HepG2 (cell line): Measurements from ENCODE around the gene NT5C1A. TPM values are rescaled to one million over a fixed set of nuclear protein-coding genes. Genes with fewer than 3 reads are reported as not detected.

Experiments
- ATAC-seq: fragments of 200-7000 bp; cut with Tn5 transposase; 3 replicates; pipeline ENCODE4 v1.9.1; 2020; ENCODE audit warnings: mild to moderate bottlenecking, moderate library complexity
- BruUV-seq: library from RNA; stranded (reverse); fragments of 400-500 nt; replicated peaks from 2 replicates; lab custom pipeline; 2021; lab: Mats Ljungman, UMichigan
- CTCF ChIA-PET: fragments of 300-600 bp; formaldehyde crosslinking; extraction: SDS; loops from one replicate; lab custom pipeline; 2021; ENCODE audit warnings: low total read pairs, inconsistent platforms, low intra/inter-chr PET ratio; lab: Yijun Ruan, JAX
- POLR2A ChIA-PET: fragments of 350-600 bp; sonication (Branson Sonifier 250); formaldehyde crosslinking; loops from one replicate; lab custom pipeline; 2020; ENCODE audit warnings: antibody characterized with exemption, inconsistent platforms; lab: Yijun Ruan, JAX
- DNase-seq: peaks from one replicate; pipeline ENCODE4 v3.0.0-alpha.2; 2015; ENCODE audit warnings: low spot score
- FAIRE-seq: peaks from 3 replicates; lab custom pipeline; 2011; peaks lifted over from hg19 to GRCh38; lab: Jason Lieb, UNC
- H2AFZ ChIP-seq: one replicate; pipeline ENCODE4 v1.6.1; 2011; ENCODE audit warnings: low read length, inconsistent platforms
- H3K27ac ChIP-seq: fragments of 300-600 bp; 3 replicates; pipeline ENCODE4 v1.8.0; 2011; ENCODE audit warnings: mixed run types, mild to moderate bottlenecking, mixed read lengths, low read length, inconsistent platforms; ENCODE audit not compliant: insufficient read depth; ENCODE audit errors: extremely low read length
- H3K27me3 ChIP-seq, 2 experiments: fragments of 200-600 bp in 1 of 2; 2 replicates in 1 of 2; 3 replicates in 1 of 2; pipeline versions ENCODE4 v1.6.0 to v1.8.0; 2011; ENCODE audit warnings: low read length in 2 of 2, mild to moderate bottlenecking in 2 of 2, moderate library complexity in 2 of 2, inconsistent platforms in 1 of 2; ENCODE audit not compliant: insufficient read depth in 2 of 2, control insufficient read depth in 1 of 2
- H3K36me3 ChIP-seq, 2 experiments: fragments of 200-600 bp in 1 of 2; replicated peaks in 1 of 2; 2 replicates in 1 of 2; 3 replicates in 1 of 2; pipeline versions ENCODE4 v1.5.1 to v1.8.0; 2011; ENCODE audit warnings: low read length in 2 of 2, inconsistent platforms in 1 of 2; ENCODE audit not compliant: insufficient read depth in 2 of 2, control insufficient read depth in 1 of 2
- H3K4me1 ChIP-seq: 2 replicates; pipeline ENCODE4 v1.5.1; 2012; ENCODE audit warnings: low read length, inconsistent platforms; ENCODE audit not compliant: insufficient read depth
- H3K4me2 ChIP-seq: 2 replicates; pipeline ENCODE4 v1.6.0; 2011; ENCODE audit warnings: low read depth, low read length, inconsistent platforms
- H3K4me3 ChIP-seq, 3 experiments: fragments of 200-600 bp in 1 of 3; sonication (generic), shearing (Covaris generic) in 1 of 3; replicated peaks in 1 of 3; 2 replicates each; pipeline ENCODE4 v1.5.1; 2011 to 2016; ENCODE audit warnings: low read length in 3 of 3, inconsistent platforms in 2 of 3, low read depth in 2 of 3, mild to moderate bottlenecking in 2 of 3, control low read depth in 1 of 3, mixed read lengths in 1 of 3; ENCODE audit not compliant: insufficient read depth in 1 of 3
- H3K79me2 ChIP-seq: one replicate; pipeline ENCODE4 v1.6.1; 2011; ENCODE audit warnings: low read length, inconsistent platforms; ENCODE audit not compliant: insufficient read depth
- H3K9ac ChIP-seq: 2 replicates; pipeline ENCODE4 v1.6.0; 2011; ENCODE audit warnings: mild to moderate bottlenecking, low read depth, low read length, inconsistent platforms; ENCODE audit not compliant: insufficient read depth
- H3K9me3 ChIP-seq: 2 replicates; pipeline ENCODE4 v1.5.1; 2012; ENCODE audit warnings: mild to moderate bottlenecking, low read length
- H4K20me1 ChIP-seq: 2 replicates; pipeline ENCODE4 v1.6.0; 2011; ENCODE audit warnings: inconsistent platforms, mild to moderate bottlenecking, low read length, moderate library complexity; ENCODE audit not compliant: insufficient read depth
- ATF2 ChIP-seq: sonication (generic); formaldehyde crosslinking; IDR thresholded peaks from 2 replicates; pipeline ENCODE4 v1.4.0; 2020; ENCODE audit warnings: missing genetic modification reagents
- ELK4 ChIP-seq: sonication (generic); formaldehyde crosslinking; IDR thresholded peaks from 2 replicates; pipeline ENCODE4 v1.9.0; 2021; ENCODE audit warnings: missing genetic modification reagents, borderline replicate concordance
- FOXA3 ChIP-seq: IDR thresholded peaks from 2 replicates; pipeline ENCODE4 v1.6.1; 2016; ENCODE audit warnings: missing genetic modification reagents, missing compliant biosample characterization
- GPN1 ChIP-seq: sonication (generic); formaldehyde crosslinking; IDR thresholded peaks from 2 replicates; pipeline ENCODE4 v1.5.1; 2020; ENCODE audit warnings: missing genetic modification reagents, borderline replicate concordance
- HNF1B ChIP-seq: sonication (generic); formaldehyde crosslinking; IDR thresholded peaks from 2 replicates; pipeline ENCODE4 v1.5.1; 2020; ENCODE audit warnings: mild to moderate bottlenecking, moderate library complexity, missing genetic modification reagents
- MAFG ChIP-seq: sonication (generic); formaldehyde crosslinking; IDR thresholded peaks from 2 replicates; pipeline ENCODE4 v1.5.1; 2020; ENCODE audit warnings: mild to moderate bottlenecking, missing genetic modification reagents
- MXI1 ChIP-seq: IDR thresholded peaks from 3 replicates; pipeline ENCODE4 v1.6.1; 2012; ENCODE audit warnings: low read depth, low read length, inconsistent platforms, borderline replicate concordance
- RNF2 ChIP-seq: fragments of 450-650 bp; conservative IDR thresholded peaks from 2 replicates; pipeline ENCODE4 v1.6.1; 2016; ENCODE audit warnings: low read depth
- SOX6 ChIP-seq, 2 experiments: fragments of 450-650 bp in 1 of 2; sonication (generic) in 1 of 2; formaldehyde crosslinking in 1 of 2; IDR thresholded peaks; 2 replicates each; pipeline versions ENCODE4 v1.4.0 to v1.6.1; 2017 to 2020; ENCODE audit warnings: antibody characterized with exemption in 1 of 2, mild to moderate bottlenecking in 1 of 2, missing genetic modification reagents in 1 of 2
- THAP9 ChIP-seq: sonication (generic); formaldehyde crosslinking; IDR thresholded peaks from 2 replicates; pipeline ENCODE4; 2020; ENCODE audit warnings: missing genetic modification reagents, mild to moderate bottlenecking, borderline replicate concordance
- TOPORS ChIP-seq: sonication (generic); formaldehyde crosslinking; IDR thresholded peaks from 2 replicates; pipeline ENCODE4 v1.8.0; 2023; ENCODE audit warnings: mild to moderate bottlenecking, missing genetic modification reagents
- ZBTB21 ChIP-seq: sonication (generic); formaldehyde crosslinking; IDR thresholded peaks from 2 replicates; pipeline ENCODE4 v1.4.0; 2020; ENCODE audit warnings: missing genetic modification reagents
- ZBTB44 ChIP-seq: sonication (generic); formaldehyde crosslinking; IDR thresholded peaks from 2 replicates; pipeline ENCODE4 v1.4.0; 2020; ENCODE audit warnings: missing genetic modification reagents
- ZNF274 ChIP-seq: sonication (generic); formaldehyde crosslinking; IDR thresholded peaks from 2 replicates; pipeline ENCODE4 v1.5.1; 2020; ENCODE audit warnings: mild to moderate bottlenecking, missing genetic modification reagents
- ZNF766 ChIP-seq: sonication (generic); formaldehyde crosslinking; IDR thresholded peaks from 2 replicates; pipeline ENCODE4 v1.5.0; 2020; ENCODE audit warnings: missing genetic modification reagents, borderline replicate concordance
- ZNF891 ChIP-seq: sonication (generic); formaldehyde crosslinking; IDR thresholded peaks from 2 replicates; pipeline ENCODE4 v1.5.0; 2020; ENCODE audit warnings: mild to moderate bottlenecking, missing genetic modification reagents
- WGBS: methylation state at CpG from one replicate; pipeline ENCODE4 v1.1.6; 2017; ENCODE audit warnings: low lambda C conversion rate; 5-methylcytosine and 5-hydroxymethylcytosine counted together
- in situ Hi-C: cut with HindIII; loops from 2 replicates; pipeline ENCODE4 v1.10.0; 2017; ENCODE audit warnings: low pct_unique_long_range_greater_than_20kb; ENCODE audit not compliant: extremely low pct_ligation_motif_present
- intact Hi-C: fragments of 100-400 bp; cut with micrococcal nuclease; formaldehyde crosslinking; loops from one replicate; pipeline ENCODE4 v1.10.0; 2022; ENCODE audit not compliant: unreplicated experiment
- polyA plus RNA-seq, 8 experiments: library from polyadenylated mRNA; depleted of rRNA in 3 of 8; stranded (reverse) in 7 of 8; unstranded in 1 of 8; fragments of >200 nt; fragmentation: Illumina TruSeq in 4 of 8; extraction: Trizol in 4 of 8; gene quantifications; 2 replicates each; pipeline versions ENCODE4 v1.2.1 to v1.2.3, GENCODE V29; 2011 to 2016; ENCODE audit warnings: low read depth in 4 of 8, missing spikeins in 1 of 8, mixed read lengths in 1 of 8; ENCODE audit not compliant: insufficient read depth in 1 of 8
- total RNA-seq, 5 experiments: library from RNA; depleted of rRNA; stranded (reverse); fragments of >200 nt; fragmentation: Illumina TruSeq; extraction: Trizol; gene quantifications; 2 replicates each; pipeline ENCODE4 v1.2.3, GENCODE V29; 2016; ENCODE audit warnings: low read depth in 1 of 5

NT5C1A gene
- total and polyA plus RNA-seq, 2 of the 13 experiments (the other 11 are each of a cell fraction or from before 2014, with no cell fraction given): not detected

- 8% methylated on average over 2 of the region's 2 CpGs for WGBS
- no peaks in the 10 kb centered on the region for H4K20me1 ChIP-seq
- FAIRE-seq (no peak), ATAC-seq (no peak), DNase-seq (no peak)
- no TSS peak for BruUV-seq
- intact Hi-C loops: no loop called here
- no peaks in the 10 kb centered on the region for H3K79me2 ChIP-seq
- peaks cover 3 to 35% of the 10 kb centered on the region in 2 experiments; a peak in 4 of 5 replicates for H3K27me3 ChIP-seq
- in situ Hi-C loops: loop anchor here (5.0 kb wide), 1 partner anchor 42 kb away; no protein-coding TSS in a partner anchor
- no peak overlapping the region for H3K4me2 ChIP-seq
- no peak overlapping the region for H3K27ac ChIP-seq
- H3K4me3 ChIP-seq: no peak overlapping the region
- H2AFZ ChIP-seq: no peak overlapping the region
- ChIA-PET CTCF (interaction anchor here (1.4 kb wide), 1 partner anchor 44 kb away, joined by 4 read pairs; no protein-coding TSS in a partner anchor), POLR2A (no interaction called here)
- H3K9ac ChIP-seq: no peak overlapping the region
- H3K4me1 ChIP-seq: no peaks in the 10 kb centered on the region
- no peaks in the 10 kb centered on the region for H3K9me3 ChIP-seq
- no peaks in the 10 kb centered on the region for H3K36me3 ChIP-seq
- TF ChIP-seq ZNF274 (CRISPR knock-in tag): no peak
- no peak for TF ChIP-seq ATF2 (CRISPR knock-in tag)
- TF ChIP-seq TOPORS (CRISPR knock-in tag): no peak
- no peak for TF ChIP-seq ELK4 (CRISPR knock-in tag)
- no peak for TF ChIP-seq THAP9 (CRISPR knock-in tag)
- no peak for TF ChIP-seq MXI1
- TF ChIP-seq ZBTB21 (CRISPR knock-in tag): no peak
- no peak for TF ChIP-seq HNF1B
- no peak for TF ChIP-seq GPN1 (CRISPR knock-in tag)
- TF ChIP-seq ZNF891 (CRISPR knock-in tag): no peak
- TF ChIP-seq FOXA3: no peak
- TF ChIP-seq RNF2: no peak
- no peak for TF ChIP-seq MAFG (CRISPR knock-in tag)
- TF ChIP-seq ZNF766: no peak
- no peak for TF ChIP-seq SOX6 (IDR thresholded peaks at IDR 0.05)
- no peak for TF ChIP-seq SOX6 (CRISPR knock-in tag; IDR thresholded peaks at IDR 0.05)
- no peak for TF ChIP-seq ZBTB44 (CRISPR knock-in tag)
Measured at GRCh38 chr1:39649636-39650185, 22.2 kb downstream of the NT5C1A start.
